Activated T-helper 1 cell treated with anti-CD3 and anti-CD28 coated beads, Interleukin-2, amount 50 U/mL, for 16 hours (primary cell): Measurements from ENCODE around the gene ANKRD30A.
"Not testable (repeated sequence)": the region's sequence is repeated elsewhere in the genome, so short reads cannot be mapped to it uniquely, and the experiment has no call there.

Experiments
- DNase-seq, 2 donors: peaks; one replicate each; pipeline ENCODE4 v3.0.0-alpha.2; 2020; ENCODE audit warnings: low read depth in 1 of 2, low spot score in 1 of 2

Gene ANKRD30A

GRCh38 chr10:37125191-37125732 is at the start of gene ANKRD30A:
Gene ANKRD30A, plus strand, starts transcription at chr10:37125598. Its CDS starts 190 bp downstream, at chr10:37125788.
- no peak for DNase-seq

- DNase-seq: not testable (repeated sequence)
These were observed 49.3 kb upstream of the ANKRD30A start for GRCh38 chr10:37076083-37076482.

- no peak for DNase-seq
These were observed 29.4 kb upstream of the ANKRD30A start for GRCh38 chr10:37095792-37096573.

- no peak for DNase-seq
These were observed 24.1 kb upstream of the ANKRD30A start for GRCh38 chr10:37101261-37101660.

GRCh38 chr10:37109000-37109399 is 16.4 kb upstream of the ANKRD30A start:
- no peak for DNase-seq

- no peak for DNase-seq
These were observed 866 bp upstream of the ANKRD30A start for GRCh38 chr10:37124532-37124931.

- no peak for DNase-seq
These were observed 523 bp downstream of the ANKRD30A start for GRCh38 chr10:37125921-37126320.

- no peak for DNase-seq
These were observed 21.0 kb downstream of the ANKRD30A start for GRCh38 chr10:37146443-37146842.

- DNase-seq: not testable (repeated sequence)
These were observed 37.0 kb downstream of the ANKRD30A start for GRCh38 chr10:37162430-37162829.

- not testable (repeated sequence) for DNase-seq
These were observed 46.5 kb downstream of the ANKRD30A start for GRCh38 chr10:37171945-37172344.

- not testable (repeated sequence) for DNase-seq
These were observed 52.9 kb downstream of the ANKRD30A start for GRCh38 chr10:37178296-37178695.

- DNase-seq: not testable (repeated sequence)
These were observed 57.3 kb downstream of the ANKRD30A start for GRCh38 chr10:37182719-37183118.

- DNase-seq: no peak
These were observed 80.7 kb downstream of the ANKRD30A start for GRCh38 chr10:37206132-37206531.

GRCh38 chr10:37220866-37221265 is 95.5 kb downstream of the ANKRD30A start:
- no peak for DNase-seq

GRCh38 chr10:37222046-37222445 is 96.6 kb downstream of the ANKRD30A start:
- no peak for DNase-seq

- DNase-seq: no peak
These were observed 99.8 kb downstream of the ANKRD30A start for GRCh38 chr10:37225163-37225562.

- DNase-seq: no peak
These were observed 101.1 kb downstream of the ANKRD30A start for GRCh38 chr10:37226524-37226923.

- no peak for DNase-seq
These were observed 109.3 kb downstream of the ANKRD30A start for GRCh38 chr10:37234692-37235091.

GRCh38 chr10:37236093-37236492 is 110.7 kb downstream of the ANKRD30A start:
- DNase-seq: no peak

GRCh38 chr10:37240223-37240622 is 114.8 kb downstream of the ANKRD30A start:
- DNase-seq: no peak

GRCh38 chr10:37246637-37247036 is 121.2 kb downstream of the ANKRD30A start:
- DNase-seq: no peak

GRCh38 chr10:37255837-37256236 is 130.4 kb downstream of the ANKRD30A start:
- not testable (repeated sequence) for DNase-seq

- no peak for DNase-seq
These were observed 137.9 kb downstream of the ANKRD30A start for GRCh38 chr10:37263304-37263703.
